ENCODE data around the gene KRTAP3-2. TPM values are rescaled to one million over a fixed set of nuclear protein-coding genes. Genes with fewer than 3 reads are reported as not detected.

The KRTAP3-2 gene
- total RNA-seq, 2 donors from 2014 or later: not detected

DNA sequence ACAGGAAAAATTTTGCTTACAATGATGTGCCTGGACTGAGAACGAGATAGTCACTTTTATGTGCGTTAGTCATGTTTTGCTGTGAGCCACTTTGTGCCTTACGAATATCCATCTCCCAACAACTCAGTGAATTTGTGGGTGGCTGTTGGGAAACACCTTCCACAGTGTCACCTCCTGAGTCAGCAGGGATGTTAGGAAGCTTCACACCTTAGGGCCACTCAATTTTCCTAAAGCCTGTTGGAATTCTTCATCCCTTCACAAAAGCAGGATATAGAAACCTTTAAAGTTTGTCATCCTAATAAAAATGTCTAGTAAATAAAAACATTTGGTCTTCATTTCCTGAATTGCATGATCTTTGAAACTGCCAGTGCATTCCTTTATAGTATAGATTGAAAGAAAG lies 13.5 kb upstream of the KRTAP3-2 start:
- H3K27ac Mint-ChIP-seq: no peak overlapping the region
- Histone ChIP-seq H3K9me3 (ENCODE audit: control insufficient read depth, low read length) (no peaks in the 10 kb centered on the region), H3K9ac (ENCODE audit: extremely low read depth, low read length, poor library complexity, severe bottlenecking) (no peak overlapping the region), H3K4me1 (ENCODE audit: control insufficient read depth, insufficient read depth, low read length) (peaks cover 8% of the 10 kb centered on the region), H3K36me3 (ENCODE audit: control insufficient read depth, insufficient read depth, low read length) (no peaks in the 10 kb centered on the region), H3K4me3 (ENCODE audit: low read length) (no peak overlapping the region), H3K27me3 (ENCODE audit: control insufficient read depth, insufficient read depth, low read length, poor library complexity, severe bottlenecking) (no peaks in the 10 kb centered on the region), H3K27ac (ENCODE audit: low read depth, low read length) (no peak overlapping the region)
- TF ChIP-seq, protein P1, sequence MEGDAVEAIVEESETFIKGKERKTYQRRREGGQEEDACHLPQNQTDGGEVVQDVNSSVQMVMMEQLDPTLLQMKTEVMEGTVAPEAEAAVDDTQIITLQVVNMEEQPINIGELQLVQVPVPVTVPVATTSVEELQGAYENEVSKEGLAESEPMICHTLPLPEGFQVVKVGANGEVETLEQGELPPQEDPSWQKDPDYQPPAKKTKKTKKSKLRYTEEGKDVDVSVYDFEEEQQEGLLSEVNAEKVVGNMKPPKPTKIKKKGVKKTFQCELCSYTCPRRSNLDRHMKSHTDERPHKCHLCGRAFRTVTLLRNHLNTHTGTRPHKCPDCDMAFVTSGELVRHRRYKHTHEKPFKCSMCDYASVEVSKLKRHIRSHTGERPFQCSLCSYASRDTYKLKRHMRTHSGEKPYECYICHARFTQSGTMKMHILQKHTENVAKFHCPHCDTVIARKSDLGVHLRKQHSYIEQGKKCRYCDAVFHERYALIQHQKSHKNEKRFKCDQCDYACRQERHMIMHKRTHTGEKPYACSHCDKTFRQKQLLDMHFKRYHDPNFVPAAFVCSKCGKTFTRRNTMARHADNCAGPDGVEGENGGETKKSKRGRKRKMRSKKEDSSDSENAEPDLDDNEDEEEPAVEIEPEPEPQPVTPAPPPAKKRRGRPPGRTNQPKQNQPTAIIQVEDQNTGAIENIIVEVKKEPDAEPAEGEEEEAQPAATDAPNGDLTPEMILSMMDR (conservative IDR thresholded peaks at IDR 0.05): no peak
- peaks cover 21% of the 10 kb centered on the region for H3K4me1 Mint-ChIP-seq
- DNase-seq: no peak
- no peaks in the 10 kb centered on the region for H3K27me3 Mint-ChIP-seq (ENCODE audit: insufficient read depth)
- H3K9me3 Mint-ChIP-seq: no peaks in the 10 kb centered on the region
- no peaks in the 10 kb centered on the region for H3K36me3 Mint-ChIP-seq (ENCODE audit: low read depth)
- WGBS, 2 experiments (ENCODE audit: insufficient coverage in 1 of 2, insufficient read length in 1 of 2): 96 to 100% methylated on average over 1 to 3 of the region's 3 CpGs
- H3K4me3 Mint-ChIP-seq: no peak overlapping the region

DNA sequence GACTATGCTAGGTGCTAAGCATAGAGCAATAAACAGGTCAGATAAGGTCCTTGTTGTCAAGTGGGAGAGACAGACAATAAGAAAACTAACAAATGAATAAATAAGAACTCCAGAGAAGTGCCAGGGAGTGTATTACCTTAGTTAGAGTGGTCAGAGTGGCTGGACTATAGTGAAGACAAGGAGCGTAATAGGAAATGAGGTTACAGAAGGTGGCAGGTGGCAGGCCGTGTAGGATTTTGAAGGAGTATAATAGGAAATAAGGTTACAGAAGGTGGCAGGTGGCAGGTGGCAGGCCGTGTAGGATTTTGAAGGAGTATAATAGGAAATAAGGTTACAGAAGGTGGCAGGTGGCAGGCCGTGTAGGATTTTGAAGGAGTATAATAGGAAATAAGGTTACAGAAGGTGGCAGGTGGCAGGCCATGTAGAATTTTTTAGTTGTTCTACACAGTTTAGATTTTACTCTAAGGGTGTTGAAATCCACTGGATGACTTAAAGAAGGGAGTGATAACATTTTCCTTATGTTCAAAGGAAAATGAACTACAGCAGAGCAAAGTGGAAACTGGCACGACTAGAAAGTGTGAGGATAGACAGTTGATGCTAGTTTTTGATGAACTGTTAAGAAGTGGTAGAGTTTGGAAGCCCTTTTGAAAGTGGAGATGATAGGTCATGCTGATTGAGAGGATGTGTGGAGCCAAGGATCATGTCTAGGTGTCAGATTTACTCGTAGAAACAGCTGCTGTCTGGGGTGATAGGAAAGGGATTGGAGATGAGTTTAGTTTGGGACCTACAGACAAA lies 12.8 kb upstream of the KRTAP3-2 start:
- Histone ChIP-seq H3K4me1 (ENCODE audit: control insufficient read depth, insufficient read depth, low read length) (peaks cover 8% of the 10 kb centered on the region), H3K9ac (ENCODE audit: extremely low read depth, low read length, poor library complexity, severe bottlenecking) (no peak overlapping the region), H3K4me3 (ENCODE audit: low read length) (no peak overlapping the region), H3K36me3 (ENCODE audit: control insufficient read depth, insufficient read depth, low read length) (no peaks in the 10 kb centered on the region), H3K9me3 (ENCODE audit: control insufficient read depth, low read length) (no peaks in the 10 kb centered on the region), H3K27ac (ENCODE audit: low read depth, low read length) (no peak overlapping the region), H3K27me3 (ENCODE audit: control insufficient read depth, insufficient read depth, low read length, poor library complexity, severe bottlenecking) (no peaks in the 10 kb centered on the region)
- TF ChIP-seq, protein P1 (conservative IDR thresholded peaks at IDR 0.05): no peak
- Mint-ChIP-seq H3K27ac (no peak overlapping the region), H3K9me3 (no peaks in the 10 kb centered on the region), H3K27me3 (ENCODE audit: insufficient read depth) (no peaks in the 10 kb centered on the region), H3K4me3 (no peak overlapping the region), H3K4me1 (peaks cover 21% of the 10 kb centered on the region), H3K36me3 (ENCODE audit: low read depth) (no peaks in the 10 kb centered on the region)
- no peak for DNase-seq
- WGBS, 2 experiments (ENCODE audit: insufficient coverage in 1 of 2, insufficient read length in 1 of 2): 89 to 100% methylated on average over 5 to 6 of the region's 6 CpGs

DNA sequence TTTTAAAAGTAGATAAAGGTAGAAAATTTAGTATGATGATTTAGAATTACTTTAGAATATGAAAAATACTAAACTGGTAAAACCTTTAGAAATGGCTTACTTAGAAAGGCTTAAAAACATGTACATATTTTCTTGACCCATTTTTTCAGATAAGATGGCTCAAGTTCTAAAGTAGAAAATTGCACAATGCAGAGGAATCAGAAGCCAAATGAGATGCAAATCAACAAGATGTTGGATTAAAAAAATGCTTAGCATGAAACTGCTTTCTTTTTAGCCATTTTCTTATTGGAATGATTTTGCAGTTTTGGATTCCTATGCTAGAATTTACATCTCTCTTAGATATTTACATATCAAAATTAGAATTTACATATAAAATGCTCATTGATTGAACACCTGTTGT lies 10.7 kb upstream of the KRTAP3-2 start:
- Mint-ChIP-seq H3K4me3 (no peak overlapping the region), H3K27ac (no peak overlapping the region), H3K9me3 (no peaks in the 10 kb centered on the region), H3K4me1 (peaks cover 21% of the 10 kb centered on the region), H3K27me3 (ENCODE audit: insufficient read depth) (no peaks in the 10 kb centered on the region), H3K36me3 (ENCODE audit: low read depth) (no peaks in the 10 kb centered on the region)
- no peaks in the 10 kb centered on the region for H3K9me3 ChIP-seq (ENCODE audit: control insufficient read depth, low read length)
- TF ChIP-seq, protein P1 (conservative IDR thresholded peaks at IDR 0.05): no peak
- H3K9ac ChIP-seq (ENCODE audit: extremely low read depth, low read length, poor library complexity, severe bottlenecking): no peak overlapping the region
- no peaks in the 10 kb centered on the region for H3K36me3 ChIP-seq (ENCODE audit: control insufficient read depth, insufficient read depth, low read length)
- H3K4me1 ChIP-seq (ENCODE audit: control insufficient read depth, insufficient read depth, low read length): peaks cover 8% of the 10 kb centered on the region
- no peaks in the 10 kb centered on the region for H3K27me3 ChIP-seq (ENCODE audit: control insufficient read depth, insufficient read depth, low read length, poor library complexity, severe bottlenecking)
- H3K4me3 ChIP-seq (ENCODE audit: low read length): no peak overlapping the region
- DNase-seq: no peak
- no peak overlapping the region for H3K27ac ChIP-seq (ENCODE audit: low read depth, low read length)

All from endodermal cell (in vitro differentiated cells).